GM12801 (cell line): ENCODE measurements around the gene CHST11.

ENCODE experiments used
- CTCF ChIP-seq: IDR thresholded peaks from one replicate; pipeline ENCODE4 v1.5.1; 2011; ENCODE audit warnings: control low read depth; ENCODE audit not compliant: insufficient read length; ENCODE audit errors: extremely low read depth

Gene CHST11

GRCh38 chr12:104701301-104701700, 244.6 kb downstream of the CHST11 start:
- no peak for TF ChIP-seq CTCF

- TF ChIP-seq CTCF, result no peak
These were observed 245.0 kb downstream of the CHST11 start for GRCh38 chr12:104701756-104702155.

GRCh38 chr12:104702565-104703139, 245.9 kb downstream of the CHST11 start:
- TF ChIP-seq CTCF, result no peak

- TF ChIP-seq CTCF, result no peak
These were observed 246.6 kb downstream of the CHST11 start for GRCh38 chr12:104703372-104703771.

GRCh38 chr12:104704224-104704779, 247.6 kb downstream of the CHST11 start:
- TF ChIP-seq CTCF, result no peak

GRCh38 chr12:104707194-104707593, 250.4 kb downstream of the CHST11 start:
- TF ChIP-seq CTCF, result no peak

GRCh38 chr12:104707794-104708558, 251.2 kb downstream of the CHST11 start:
- TF ChIP-seq CTCF, result no peak
